BE2C (cell line): ENCODE measurements around the gene TMEM174. TPM values are rescaled to one million over a fixed set of nuclear protein-coding genes. Genes with fewer than 3 reads are reported as not detected.

ENCODE experiments used
- DNase-seq: peaks from one replicate; pipeline ENCODE4 v3.0.0-alpha.2; 2020
- H3K27me3 ChIP-seq: fragments of 250-450 bp; sonication (Bioruptor Pico); 2 replicates; pipeline ENCODE4 v1.5.1; 2020; ENCODE audit warnings: mild to moderate bottlenecking
- H3K36me3 ChIP-seq: fragments of 250-450 bp; sonication (Bioruptor Pico); 2 replicates; pipeline ENCODE4 v1.5.1; 2020; ENCODE audit warnings: mild to moderate bottlenecking
- H3K4me1 ChIP-seq: fragments of 250-450 bp; sonication (Bioruptor Pico); 2 replicates; pipeline ENCODE4 v1.5.1; 2020
- H3K4me3 ChIP-seq: 2 replicates; pipeline ENCODE4 v1.5.1; 2011; ENCODE audit warnings: low read depth, low read length
- H3K9me3 ChIP-seq: fragments of 250-450 bp; sonication (Bioruptor Pico); 2 replicates; pipeline ENCODE4 v1.5.1; 2020
- polyA plus RNA-seq: library from polyadenylated mRNA; unstranded; fragments of >200 nt; gene quantifications from one replicate; pipeline ENCODE4 v1.2.1, GENCODE V29; 2012; ENCODE audit warnings: low read depth, missing spikeins; ENCODE audit not compliant: insufficient read length, insufficient read depth
- TF ChIP-seq, protein P1 (sequence below): IDR thresholded peaks from 2 replicates; pipeline ENCODE4 v1.5.1; 2012; ENCODE audit warnings: mild to moderate bottlenecking, low read depth, low read length

The TMEM174 gene, protein sequence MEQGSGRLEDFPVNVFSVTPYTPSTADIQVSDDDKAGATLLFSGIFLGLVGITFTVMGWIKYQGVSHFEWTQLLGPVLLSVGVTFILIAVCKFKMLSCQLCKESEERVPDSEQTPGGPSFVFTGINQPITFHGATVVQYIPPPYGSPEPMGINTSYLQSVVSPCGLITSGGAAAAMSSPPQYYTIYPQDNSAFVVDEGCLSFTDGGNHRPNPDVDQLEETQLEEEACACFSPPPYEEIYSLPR
- not detected for polyA plus RNA-seq

DNA sequence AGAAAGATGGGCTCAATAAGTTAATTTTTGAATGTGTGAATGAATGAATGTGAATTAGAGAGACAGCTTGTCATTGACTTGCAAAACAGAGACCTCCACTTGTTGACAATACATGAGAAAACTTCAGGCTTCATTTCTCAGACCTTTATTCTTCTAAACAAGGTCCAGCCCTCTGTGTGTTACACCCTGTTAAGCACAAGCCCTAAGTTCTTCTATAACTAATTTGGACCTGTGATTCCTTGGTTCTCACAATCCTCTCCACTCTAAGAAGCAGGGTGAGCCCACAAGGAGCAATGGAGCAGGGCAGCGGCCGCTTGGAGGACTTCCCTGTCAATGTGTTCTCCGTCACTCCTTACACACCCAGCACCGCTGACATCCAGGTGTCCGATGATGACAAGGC is at the start of gene TMEM174:
Gene TMEM174 (plus strand): TSS at position 243 of the 400 bp plus-strand sequence. CDS start 51 bp downstream, at position 294.
- no peak within 1 kb of the TSS for H3K4me3 ChIP-seq
- H3K9me3 ChIP-seq: no peaks in the 10 kb centered on the region
- no peak for DNase-seq
- H3K4me1 ChIP-seq: no peaks in the 10 kb centered on the region
- peaks cover 58% of the 10 kb centered on the region for H3K27me3 ChIP-seq
- TF ChIP-seq, protein P1, sequence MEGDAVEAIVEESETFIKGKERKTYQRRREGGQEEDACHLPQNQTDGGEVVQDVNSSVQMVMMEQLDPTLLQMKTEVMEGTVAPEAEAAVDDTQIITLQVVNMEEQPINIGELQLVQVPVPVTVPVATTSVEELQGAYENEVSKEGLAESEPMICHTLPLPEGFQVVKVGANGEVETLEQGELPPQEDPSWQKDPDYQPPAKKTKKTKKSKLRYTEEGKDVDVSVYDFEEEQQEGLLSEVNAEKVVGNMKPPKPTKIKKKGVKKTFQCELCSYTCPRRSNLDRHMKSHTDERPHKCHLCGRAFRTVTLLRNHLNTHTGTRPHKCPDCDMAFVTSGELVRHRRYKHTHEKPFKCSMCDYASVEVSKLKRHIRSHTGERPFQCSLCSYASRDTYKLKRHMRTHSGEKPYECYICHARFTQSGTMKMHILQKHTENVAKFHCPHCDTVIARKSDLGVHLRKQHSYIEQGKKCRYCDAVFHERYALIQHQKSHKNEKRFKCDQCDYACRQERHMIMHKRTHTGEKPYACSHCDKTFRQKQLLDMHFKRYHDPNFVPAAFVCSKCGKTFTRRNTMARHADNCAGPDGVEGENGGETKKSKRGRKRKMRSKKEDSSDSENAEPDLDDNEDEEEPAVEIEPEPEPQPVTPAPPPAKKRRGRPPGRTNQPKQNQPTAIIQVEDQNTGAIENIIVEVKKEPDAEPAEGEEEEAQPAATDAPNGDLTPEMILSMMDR: no peak
- no peaks in the 10 kb centered on the region for H3K36me3 ChIP-seq

DNA sequence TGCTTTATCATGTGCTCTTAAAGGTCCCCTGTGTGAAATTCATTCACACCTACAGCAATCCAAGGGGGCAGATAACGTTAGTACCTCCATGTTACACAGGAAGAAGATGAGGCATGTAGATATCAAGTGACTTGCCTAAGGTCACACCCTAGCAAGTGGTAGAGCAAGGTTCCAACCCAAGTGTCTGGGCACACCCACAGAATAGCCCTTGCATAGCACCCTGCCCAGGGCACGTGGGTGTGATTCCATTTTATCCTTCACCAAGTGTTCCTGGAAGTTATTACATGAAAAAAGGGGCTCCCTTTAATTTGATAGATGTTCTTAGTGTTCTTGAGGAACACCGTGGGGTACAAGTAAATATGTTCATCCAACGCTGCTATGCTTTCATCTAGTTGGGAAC is 47.7 kb upstream of the TMEM174 start:
- H3K4me1 ChIP-seq: no peaks in the 10 kb centered on the region
- DNase-seq: no peak
- TF ChIP-seq, protein P1: no peak

DNA sequence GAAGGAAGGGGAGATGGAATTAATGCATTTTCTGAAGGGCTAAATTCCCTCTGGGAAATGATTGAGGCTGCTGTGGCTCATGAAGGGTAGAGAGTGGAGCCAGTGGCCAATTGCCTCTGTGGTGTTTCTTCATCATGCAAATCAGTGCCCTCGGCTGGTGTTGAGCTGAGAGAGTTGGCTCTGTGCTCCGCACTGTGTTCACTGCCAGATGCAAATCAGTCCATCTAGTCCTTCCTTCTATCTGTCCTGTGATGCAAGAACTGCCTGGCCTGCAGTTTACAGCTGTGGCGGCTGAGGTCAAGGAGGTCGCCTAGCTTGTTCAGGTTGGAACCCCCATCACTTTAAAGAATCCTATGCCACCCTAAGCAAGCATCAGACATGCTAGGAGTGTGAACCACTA is 46.6 kb upstream of the TMEM174 start:
- no peak overlapping the region for H3K4me3 ChIP-seq
- TF ChIP-seq, protein P1: no peak
- H3K9me3 ChIP-seq: no peaks in the 10 kb centered on the region
- no peaks in the 10 kb centered on the region for H3K4me1 ChIP-seq
- no peak for DNase-seq
- no peaks in the 10 kb centered on the region for H3K36me3 ChIP-seq
- peaks cover 27% of the 10 kb centered on the region for H3K27me3 ChIP-seq

More for the DNA sequence above, 47.7 kb upstream of the TMEM174 start:
- no peaks in the 10 kb centered on the region for H3K36me3 ChIP-seq
- no peaks in the 10 kb centered on the region for H3K9me3 ChIP-seq
- H3K27me3 ChIP-seq: peaks cover 38% of the 10 kb centered on the region
- H3K4me3 ChIP-seq: no peak overlapping the region

DNA sequence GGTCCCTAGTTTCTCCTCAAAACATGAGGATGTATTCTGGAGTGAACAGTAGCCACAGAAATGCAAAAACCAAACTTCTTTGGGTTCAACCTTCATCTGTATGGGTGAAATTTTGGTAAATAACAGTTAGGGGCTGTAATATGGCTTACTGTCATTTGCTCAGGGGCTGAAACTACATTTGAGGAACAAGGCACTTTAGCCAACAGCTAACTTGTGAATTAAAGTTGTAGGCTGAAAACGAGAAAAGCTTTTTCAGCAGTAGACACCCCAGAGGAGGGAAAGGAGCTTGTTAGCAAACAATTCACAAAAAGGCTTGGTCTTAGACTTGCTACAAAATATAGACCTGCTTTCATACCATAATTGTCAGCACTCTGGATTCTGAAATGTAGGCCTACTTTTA is 46.0 kb upstream of the TMEM174 start:
- Histone ChIP-seq H3K9me3 (no peaks in the 10 kb centered on the region), H3K27me3 (peaks cover 21% of the 10 kb centered on the region), H3K4me3 (no peak overlapping the region), H3K36me3 (no peaks in the 10 kb centered on the region), H3K4me1 (no peaks in the 10 kb centered on the region)
- TF ChIP-seq, protein P1: no peak
- no peak for DNase-seq

DNA sequence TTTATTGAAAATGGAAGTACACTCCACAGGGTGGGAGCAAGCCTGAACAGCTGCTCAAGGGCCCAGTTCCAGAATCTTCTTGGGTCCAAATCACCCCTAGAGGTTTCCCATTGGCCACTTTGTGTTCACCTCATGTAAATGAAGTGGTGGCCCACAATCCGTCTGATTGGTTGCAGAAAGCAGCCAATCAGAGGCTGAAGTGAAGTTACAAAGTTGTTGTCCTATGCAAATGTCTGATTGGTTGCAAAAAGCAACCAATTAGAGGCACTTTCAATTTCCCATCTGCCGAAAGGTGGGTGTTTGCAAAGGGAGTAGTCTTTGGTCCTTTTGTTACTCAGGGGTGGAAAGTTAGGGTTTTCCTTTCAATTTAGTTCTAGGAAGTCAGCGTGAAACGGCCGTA is 43.9 kb upstream of the TMEM174 start:
- H3K9me3 ChIP-seq: no peaks in the 10 kb centered on the region
- no peaks in the 10 kb centered on the region for H3K36me3 ChIP-seq
- H3K4me1 ChIP-seq: no peaks in the 10 kb centered on the region
- TF ChIP-seq, protein P1: no peak
- H3K4me3 ChIP-seq: no peak overlapping the region
- H3K27me3 ChIP-seq: peaks cover 7% of the 10 kb centered on the region; the same call in 1 of the 2 replicates
- no peak for DNase-seq

DNA sequence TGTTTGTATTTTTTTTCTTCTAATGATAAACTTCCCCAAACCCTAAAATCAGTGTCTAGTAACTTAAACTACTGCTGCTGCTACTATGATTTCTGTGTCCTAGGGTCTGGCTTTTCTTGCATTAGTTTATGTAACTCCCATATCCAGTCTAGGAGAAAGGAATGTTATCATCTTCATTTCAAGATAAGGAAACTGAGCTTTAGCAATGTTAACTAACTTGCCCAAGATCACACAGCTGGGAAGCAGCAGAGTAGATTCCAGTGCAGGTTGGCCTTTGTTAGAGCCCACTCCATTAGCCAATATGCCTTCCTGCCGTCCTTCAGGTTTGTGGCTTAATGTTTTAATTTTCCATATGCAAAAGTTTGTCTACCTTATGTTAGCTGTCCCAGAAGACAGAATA is 42.2 kb upstream of the TMEM174 start:
- TF ChIP-seq, protein P1: no peak
- Histone ChIP-seq H3K9me3 (no peaks in the 10 kb centered on the region), H3K4me3 (no peak overlapping the region), H3K36me3 (no peaks in the 10 kb centered on the region), H3K27me3 (no peaks in the 10 kb centered on the region; the same call in 1 of the 2 replicates), H3K4me1 (no peaks in the 10 kb centered on the region)
- no peak for DNase-seq
